GM10847 (cell line): Measurements from ENCODE around the gene KYNU.

Experiments
- POLR2A ChIP-seq: IDR thresholded peaks from 2 replicates; pipeline ENCODE4 v1.6.1; 2011; ENCODE audit not compliant: insufficient read length; ENCODE audit errors: extremely low read depth

Gene KYNU

DNA sequence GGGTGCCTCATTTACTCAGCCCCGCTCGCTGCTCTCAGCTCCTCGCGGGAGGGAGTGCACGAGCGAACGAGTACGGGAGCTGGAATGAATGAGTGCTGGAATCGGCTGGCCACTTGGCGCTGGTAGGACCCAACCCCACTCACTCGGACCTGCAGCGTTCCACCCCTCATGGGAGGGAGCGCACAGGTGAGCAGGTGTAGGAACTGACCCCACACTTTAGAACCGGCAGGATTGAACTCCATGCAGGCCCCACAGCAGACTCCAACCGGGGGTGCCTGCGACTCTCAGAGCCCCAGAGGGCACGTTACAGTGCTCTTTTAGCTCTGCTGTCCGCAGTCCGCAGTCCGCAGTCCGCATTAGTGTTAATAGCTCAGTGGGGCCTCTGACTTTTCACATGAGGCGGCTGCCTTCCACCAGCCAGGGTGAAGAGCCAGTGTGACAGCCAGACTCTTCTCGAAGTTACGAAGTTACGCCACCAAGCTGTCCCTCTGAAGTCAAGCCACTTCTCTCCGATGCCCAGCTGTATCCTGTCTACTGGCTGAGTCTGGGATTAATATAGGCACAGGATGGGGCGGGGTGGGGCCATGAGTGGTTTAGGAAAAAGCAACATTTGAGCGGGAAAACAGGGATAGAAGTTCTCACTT lies 149.1 kb downstream of the KYNU start:
- TF ChIP-seq POLR2A = no peak

- TF ChIP-seq POLR2A = no peak
These were observed 151.7 kb downstream of the KYNU start for GRCh38 chr2:143029141-143029540.

- no peak for TF ChIP-seq POLR2A
These were observed 152.7 kb downstream of the KYNU start for GRCh38 chr2:143030127-143030526.

GRCh38 chr2:143034292-143035074 lies 157.0 kb downstream of the KYNU start:
- TF ChIP-seq POLR2A = no peak

- TF ChIP-seq POLR2A = no peak
These were observed 174.0 kb downstream of the KYNU start for GRCh38 chr2:143051465-143051864.

- TF ChIP-seq POLR2A = no peak
These were observed 179.1 kb downstream of the KYNU start for GRCh38 chr2:143056550-143056949.

DNA sequence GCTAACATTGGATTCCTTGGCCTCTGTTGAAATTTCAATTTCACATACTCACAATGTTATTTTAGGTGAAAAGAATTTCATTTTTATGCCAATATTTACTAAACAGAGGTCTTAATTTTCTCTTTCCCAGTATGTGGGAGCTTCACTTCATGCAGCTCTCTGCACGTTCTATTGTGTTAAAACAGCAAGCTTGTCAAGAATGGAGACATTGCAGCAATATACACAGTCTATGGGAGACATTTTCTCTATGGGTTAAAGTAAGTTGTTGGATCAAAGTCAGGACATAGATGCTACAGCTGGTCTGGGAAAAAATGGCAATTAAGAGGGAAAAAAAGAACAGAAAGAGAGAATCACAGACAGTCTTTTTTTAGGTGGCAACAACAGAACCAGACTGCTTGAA lies 181.4 kb downstream of the KYNU start:
- no peak for TF ChIP-seq POLR2A

- no peak for TF ChIP-seq POLR2A
These were observed 186.2 kb downstream of the KYNU start for GRCh38 chr2:143063612-143064200.

DNA sequence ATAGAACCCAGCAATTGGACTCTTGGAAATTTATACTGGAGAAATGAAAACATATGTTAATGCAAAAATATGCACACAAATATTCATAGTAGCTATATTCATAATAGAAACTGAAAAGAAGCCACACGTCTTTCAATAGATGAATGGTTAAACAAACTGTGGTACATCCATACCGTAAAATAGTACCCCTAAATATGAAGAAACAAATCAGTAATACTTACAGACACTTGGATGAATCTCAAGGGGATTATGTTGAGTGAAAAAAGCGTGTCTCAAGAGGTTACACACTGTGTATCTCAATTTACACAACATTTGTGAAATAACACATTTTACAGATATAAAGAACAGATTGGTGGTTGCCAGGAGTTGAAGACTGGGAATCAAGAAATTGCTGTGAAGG lies 190.6 kb downstream of the KYNU start:
- TF ChIP-seq POLR2A = no peak

DNA sequence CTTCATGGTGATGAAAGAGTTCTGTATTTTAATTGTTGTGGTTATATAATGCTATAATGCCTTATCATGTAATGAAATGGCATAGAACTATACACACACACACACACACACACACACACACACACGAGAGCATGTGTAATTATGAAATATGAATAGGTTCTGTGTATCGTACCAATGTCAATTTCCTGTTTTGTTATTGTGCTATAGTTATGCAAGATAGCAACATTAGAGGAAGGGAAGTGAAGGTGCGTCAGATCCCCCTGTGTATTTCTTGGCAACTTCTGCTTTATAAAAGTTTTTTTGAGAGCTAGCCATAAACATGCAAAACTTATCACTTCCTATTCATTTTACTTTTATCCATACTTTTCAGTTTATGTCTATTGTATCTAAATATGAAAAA lies 191.0 kb downstream of the KYNU start:
- no peak for TF ChIP-seq POLR2A

DNA sequence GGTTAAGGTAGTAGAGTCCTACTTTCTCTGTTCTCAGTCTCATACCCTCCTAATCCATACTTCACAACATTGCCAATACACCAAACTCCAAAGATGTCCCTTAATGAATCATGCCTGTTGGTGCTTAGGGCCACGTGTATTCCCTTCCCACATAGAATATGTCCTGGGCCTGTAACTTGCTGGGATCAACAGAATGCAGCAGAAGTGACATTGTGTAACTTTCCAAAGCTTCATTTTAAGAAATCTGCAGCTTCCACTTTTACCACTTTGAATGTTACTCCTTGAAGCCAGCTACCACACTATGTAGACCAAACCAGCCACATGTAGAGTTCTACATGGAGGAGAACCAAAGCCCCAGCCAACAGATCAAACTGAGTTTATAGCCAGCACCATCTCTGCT lies 193.2 kb downstream of the KYNU start:
- no peak for TF ChIP-seq POLR2A

DNA sequence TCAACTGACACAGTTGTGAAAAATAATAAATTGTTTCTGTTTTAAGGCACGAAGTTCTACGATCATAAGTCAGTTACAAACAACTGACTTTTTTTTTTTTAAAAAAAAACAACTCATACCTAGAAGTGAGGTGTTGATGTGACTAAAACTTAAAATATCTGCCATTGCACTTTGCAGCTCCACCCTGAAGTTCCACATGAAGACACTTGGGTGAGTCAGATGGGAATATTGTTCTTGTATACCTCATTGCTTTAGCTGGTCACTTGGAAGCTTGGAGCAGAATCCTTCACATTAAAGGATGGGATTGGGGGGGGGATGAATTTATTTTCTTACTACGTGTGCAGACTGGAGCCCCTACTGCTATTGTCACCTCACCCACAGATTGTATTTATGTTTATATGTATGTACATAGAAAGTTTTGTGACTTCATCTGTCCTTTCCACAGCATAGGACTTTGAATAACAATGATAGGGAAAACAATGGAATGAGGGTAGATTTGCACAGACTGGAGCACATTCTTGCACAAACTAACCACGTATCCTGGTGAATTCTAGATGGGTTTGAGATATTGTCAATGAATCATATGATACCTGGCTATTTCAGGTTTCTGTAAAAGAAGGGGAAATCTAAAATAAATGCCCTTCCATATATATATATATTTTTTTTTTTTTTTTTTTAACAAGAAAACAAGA lies 193.9 kb downstream of the KYNU start:
- TF ChIP-seq POLR2A = no peak

GRCh38 chr2:143075711-143076110 lies 198.2 kb downstream of the KYNU start:
- TF ChIP-seq POLR2A = no peak

GRCh38 chr2:143078104-143078503 lies 200.6 kb downstream of the KYNU start:
- no peak for TF ChIP-seq POLR2A

GRCh38 chr2:143081616-143082015 lies 204.2 kb downstream of the KYNU start:
- TF ChIP-seq POLR2A = no peak

- no peak for TF ChIP-seq POLR2A
These were observed 206.2 kb downstream of the KYNU start for GRCh38 chr2:143083636-143084035.
